Transverse colon (tissue), 4 donors: ENCODE measurements around the gene ARHGDIG.

ENCODE experiments used
- CTCF ChIP-seq, 5 experiments: fragments of 200-600 bp in 3 of 5; fragments of 450-650 bp in 2 of 5; sonication (generic) in 3 of 5; IDR thresholded peaks; 1 replicate in 2 of 5; 2 replicates in 3 of 5; pipeline ENCODE4 v1.5.1; 2016 to 2017; ENCODE audit warnings: antibody characterized with exemption in 5 of 5, inconsistent platforms in 3 of 5, mild to moderate bottlenecking in 2 of 5, moderate library complexity in 1 of 5
- EP300 ChIP-seq: sonication (generic); formaldehyde crosslinking; IDR thresholded peaks from one replicate; pipeline ENCODE4 v1.6.1; 2017; ENCODE audit warnings: antibody characterized with exemption, low read depth
- POLR2A ChIP-seq: fragments of 450-650 bp; IDR thresholded peaks from one replicate; pipeline ENCODE4 v1.6.1; 2016; ENCODE audit warnings: antibody characterized with exemption, mild to moderate bottlenecking, moderate library complexity
- POLR2AphosphoS5 ChIP-seq, 3 donors: sonication (generic); formaldehyde crosslinking; IDR thresholded peaks; one replicate each; pipeline ENCODE4 v1.6.1; 2016; ENCODE audit warnings: antibody characterized with exemption in 3 of 3

GRCh38 chr16:307691-308312 lies 27.4 kb downstream of the ARHGDIG start:
- TF ChIP-seq POLR2A (no peak), CTCF (IDR thresholded peaks at IDR 0.05) (no peak), POLR2AphosphoS5 (IDR thresholded peaks at IDR 0.05) (no peak), EP300 (no peak)
